Stimulated activated CD4-positive, alpha-beta T cell treated with anti-CD3 and anti-CD28 coated beads, Interleukin-15, amount 100 ng/mL, for 1 hour (primary cell): ENCODE results near the gene AGRP.
A peak's percentile ranks its signal among the peaks of the same experiment; 100 is the strongest.
"Not testable (repeated sequence)": the region's sequence is repeated elsewhere in the genome, so short reads cannot be mapped to it uniquely, and the experiment has no call there.

Source experiments
- DNase-seq, 2 donors: peaks; one replicate each; pipeline ENCODE4 v3.0.0-alpha.2; 2020; ENCODE audit warnings: low read depth in 1 of 2, low spot score in 1 of 2

AGRP gene

GRCh38 chr16:67504031-67505021 is 21.0 kb upstream of the AGRP start:
- DNase-seq, result no peak

- DNase-seq, result no peak
Measured at GRCh38 chr16:67499106-67499505, 15.8 kb upstream of the AGRP start.

GRCh38 chr16:67490335-67491096 is 7.2 kb upstream of the AGRP start:
- DNase-seq, result no peak

- DNase-seq, result no peak
Measured at GRCh38 chr16:67489401-67490083, 6.2 kb upstream of the AGRP start.

GRCh38 chr16:67487561-67487960 is 4.2 kb upstream of the AGRP start:
- DNase-seq, result not testable (repeated sequence)

GRCh38 chr16:67486805-67487204 is 3.5 kb upstream of the AGRP start:
- DNase-seq, result no peak

GRCh38 chr16:67483731-67484525 is 581 bp upstream of the AGRP start:
- no peak for DNase-seq

- no peak for DNase-seq
Measured at GRCh38 chr16:67482233-67482924, 968 bp downstream of the AGRP start.

GRCh38 chr16:67481561-67482232 is 1.6 kb downstream of the AGRP start:
- DNase-seq, result peak in 1 of 2 donors; percentile 10

GRCh38 chr16:67480833-67481560 is 2.4 kb downstream of the AGRP start, which contains the start of gene ATP6V0D1:
Gene ATP6V0D1, minus strand, starts transcription at chr16:67481157. Its CDS starts 71 bp downstream, at chr16:67481086.
- peak; percentile 97 to 99 for DNase-seq

- DNase-seq, result no peak
Measured at GRCh38 chr16:67477960-67478554, 5.3 kb downstream of the AGRP start.

GRCh38 chr16:67474551-67475455 is 8.5 kb downstream of the AGRP start:
- DNase-seq, result no peak

- no peak for DNase-seq
Measured at GRCh38 chr16:67471758-67472384, 11.5 kb downstream of the AGRP start.

- no peak for DNase-seq
Measured at GRCh38 chr16:67470359-67470758, 13.0 kb downstream of the AGRP start.

GRCh38 chr16:67468731-67469130 is 14.6 kb downstream of the AGRP start:
- no peak for DNase-seq

- no peak for DNase-seq
Measured at GRCh38 chr16:67466581-67466980, 16.8 kb downstream of the AGRP start.

GRCh38 chr16:67464565-67464964 is 18.8 kb downstream of the AGRP start:
- DNase-seq, result no peak
